ENCODE measurements around the gene SLC23A2.
"Not testable (repeated sequence)": the region's sequence is repeated elsewhere in the genome, so short reads cannot be mapped to it uniquely, and the experiment has no call there.

Gene SLC23A2

GRCh38 chr20:4876301-4876700 lies 125.0 kb downstream of the SLC23A2 start:
- DNase-seq (ENCODE audit: low spot score) = no peak

- no peak for DNase-seq (ENCODE audit: low spot score)
Measured at GRCh38 chr20:4875578-4876067, 125.7 kb downstream of the SLC23A2 start.

GRCh38 chr20:4873396-4873795 lies 127.9 kb downstream of the SLC23A2 start:
- no peak for DNase-seq (ENCODE audit: low spot score)

GRCh38 chr20:4871486-4871885 lies 129.8 kb downstream of the SLC23A2 start:
- DNase-seq (ENCODE audit: low spot score) = no peak

- DNase-seq (ENCODE audit: low spot score) = no peak
Measured at GRCh38 chr20:4870906-4871305, 130.4 kb downstream of the SLC23A2 start.

GRCh38 chr20:4869290-4870193 lies 131.8 kb downstream of the SLC23A2 start:
- no peak for DNase-seq (ENCODE audit: low spot score)

- no peak for DNase-seq (ENCODE audit: low spot score)
Measured at GRCh38 chr20:4867051-4867450, 134.3 kb downstream of the SLC23A2 start.

GRCh38 chr20:4866429-4866828 lies 134.9 kb downstream of the SLC23A2 start:
- no peak for DNase-seq (ENCODE audit: low spot score)

- no peak for DNase-seq (ENCODE audit: low spot score)
Measured at GRCh38 chr20:4864311-4864752, 137.0 kb downstream of the SLC23A2 start.

GRCh38 chr20:4862661-4863060 lies 138.6 kb downstream of the SLC23A2 start:
- DNase-seq (ENCODE audit: low spot score) = no peak

- no peak for DNase-seq (ENCODE audit: low spot score)
Measured at GRCh38 chr20:4861961-4862360, 139.3 kb downstream of the SLC23A2 start.

GRCh38 chr20:4858000-4858399 lies 143.3 kb downstream of the SLC23A2 start:
- DNase-seq (ENCODE audit: low spot score) = no peak

GRCh38 chr20:4856022-4856755 lies 145.1 kb downstream of the SLC23A2 start:
- DNase-seq (ENCODE audit: low spot score) = no peak

- no peak for DNase-seq (ENCODE audit: low spot score)
Measured at GRCh38 chr20:4855555-4855954, 145.8 kb downstream of the SLC23A2 start.

GRCh38 chr20:4855097-4855496 lies 146.2 kb downstream of the SLC23A2 start:
- DNase-seq (ENCODE audit: low spot score) = no peak

- no peak for DNase-seq (ENCODE audit: low spot score)
Measured at GRCh38 chr20:4854561-4854901, 146.8 kb downstream of the SLC23A2 start.

GRCh38 chr20:4853757-4854560 lies 147.4 kb downstream of the SLC23A2 start:
- no peak for DNase-seq (ENCODE audit: low spot score)

- DNase-seq (ENCODE audit: low spot score) = no peak
Measured at GRCh38 chr20:4853004-4853403, 148.3 kb downstream of the SLC23A2 start.

GRCh38 chr20:4850960-4851359 lies 150.3 kb downstream of the SLC23A2 start:
- no peak for DNase-seq (ENCODE audit: low spot score)

- DNase-seq (ENCODE audit: low spot score) = not testable (repeated sequence)
Measured at GRCh38 chr20:4848829-4849228, 152.5 kb downstream of the SLC23A2 start.

- DNase-seq (ENCODE audit: low spot score) = no peak
Measured at GRCh38 chr20:4848041-4848440, 153.3 kb downstream of the SLC23A2 start.

GRCh38 chr20:4846821-4847220 lies 154.5 kb downstream of the SLC23A2 start:
- DNase-seq (ENCODE audit: low spot score) = no peak
